SK-MEL-5 (cell line): ENCODE results near the gene ENHO. TPM values are rescaled to one million over a fixed set of nuclear protein-coding genes. Genes with fewer than 3 reads are reported as not detected.
A peak's percentile ranks its signal among the peaks of the same experiment; 100 is the strongest.

ENCODE experiments used
- DNase-seq: peaks from one replicate; pipeline ENCODE4 v3.0.0-alpha.2; 2016; ENCODE audit warnings: low read depth, low spot score
- in situ Hi-C: cut with HindIII; loops from 2 replicates; pipeline ENCODE4 v1.10.0; 2016; ENCODE audit warnings: low sequenced_read_pairs, high pct_unique_total_duplicates, low pct_unique_long_range_greater_than_20kb
- polyA plus RNA-seq, 2 experiments: library from polyadenylated mRNA; depleted of rRNA; stranded (reverse); fragments of >200 nt; gene quantifications; 2 replicates each; pipeline ENCODE4 v1.2.3, GENCODE V29; 2015
- total RNA-seq: library from RNA; depleted of rRNA; stranded (reverse); fragments of >200 nt; shearing (Covaris generic); gene quantifications from 2 replicates; pipeline ENCODE4 v1.2.3, GENCODE V29; 2014; rRNA removed

ENHO gene
- 0.43 and 0.92 TPM in 2 replicates for total RNA-seq
- 0.47 and 1.0 TPM in 2 replicates for polyA plus RNA-seq (2015; cell fraction: cytosol; rRNA removed)
- not detected in 2 replicates for polyA plus RNA-seq (2015; cell fraction: nucleus; rRNA removed)

DNA sequence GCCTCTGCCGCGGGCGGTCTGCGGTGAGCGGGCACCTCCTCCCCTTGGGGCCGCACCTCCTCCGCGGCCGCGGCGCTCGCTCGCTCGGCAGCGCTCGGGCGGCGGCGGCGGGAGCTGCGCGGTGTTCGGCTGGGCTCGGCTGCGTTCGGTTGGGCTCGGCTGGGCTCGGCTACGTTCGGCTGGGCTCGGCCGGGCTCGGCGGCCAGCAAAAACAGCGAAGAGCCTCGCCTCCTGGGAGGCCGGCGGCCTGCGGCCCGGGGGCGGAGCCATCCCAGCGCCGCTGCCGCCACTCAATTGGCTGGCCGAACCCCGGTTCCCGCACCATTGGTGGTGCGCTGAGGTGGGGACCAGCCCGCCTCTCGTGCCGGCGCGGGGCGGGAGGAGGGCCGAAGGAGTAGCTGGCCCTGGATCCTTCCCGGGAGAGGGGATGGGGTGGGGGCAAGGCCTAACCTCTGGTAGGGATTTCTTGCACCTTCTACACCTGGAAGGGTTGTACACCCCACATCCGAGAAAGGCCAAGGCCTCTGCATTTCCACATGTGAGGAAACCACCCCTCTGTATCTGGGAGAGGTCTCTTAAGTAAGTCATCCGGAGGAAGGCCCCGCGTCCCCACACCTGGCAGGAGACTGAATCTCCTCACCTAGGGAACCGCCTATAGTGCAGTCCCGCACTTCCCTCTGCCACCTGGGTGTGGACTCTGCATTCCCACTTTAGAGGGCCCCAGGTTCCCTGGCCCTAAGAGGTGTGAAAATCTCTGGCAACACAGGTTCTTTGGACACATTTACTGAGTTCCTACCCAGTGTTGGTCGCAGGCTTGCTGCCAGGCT lies at the start of gene ENHO:
Gene ENHO, minus strand, starts transcription at position 20 of the 827 bp plus-strand sequence. CDS start 1,295 bp downstream, outside the sequence.
- in situ Hi-C loops = no loop called here

DNA sequence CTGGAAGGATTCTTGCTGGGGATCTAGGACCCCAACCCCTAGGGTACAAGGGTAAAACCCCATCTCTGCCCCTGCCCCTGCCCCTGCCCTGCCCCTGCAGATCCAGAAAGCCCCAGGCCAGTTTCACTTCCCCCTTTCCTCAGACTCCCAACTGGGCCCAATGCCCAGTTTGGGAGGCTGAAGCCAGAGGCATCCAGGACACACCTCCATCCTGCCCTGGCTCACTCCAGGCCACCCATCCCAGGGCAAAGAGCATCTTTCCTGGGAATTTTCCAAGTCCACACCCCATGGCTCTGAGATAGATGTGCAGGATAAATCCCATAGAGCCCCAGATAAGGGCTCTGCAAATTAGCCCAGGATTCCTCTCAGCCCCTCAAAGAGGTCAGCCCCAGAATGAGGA lies 49.3 kb upstream of the ENHO start:
- in situ Hi-C loops = no loop called here
- no peak for DNase-seq

More for the DNA sequence above, at the start of gene ENHO:
- DNase-seq = peak; percentile 78

DNA sequence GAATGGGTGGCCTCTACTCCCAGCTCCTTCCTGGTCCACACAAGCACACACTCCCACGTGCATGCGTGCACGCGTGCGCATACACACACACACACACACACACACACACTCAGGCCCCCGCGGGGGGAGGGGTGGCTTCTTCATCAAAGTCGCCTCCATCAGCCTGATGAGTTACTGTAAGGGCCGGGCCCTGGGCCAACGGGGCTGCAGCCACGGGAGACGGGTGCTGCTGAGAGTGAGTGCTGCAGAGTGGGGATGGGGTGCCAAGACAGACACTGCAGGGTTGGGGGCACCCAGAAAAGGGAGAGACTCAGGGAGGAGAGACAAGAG lies 48.7 kb upstream of the ENHO start:
- DNase-seq = no peak
- in situ Hi-C loops = no loop called here

DNA sequence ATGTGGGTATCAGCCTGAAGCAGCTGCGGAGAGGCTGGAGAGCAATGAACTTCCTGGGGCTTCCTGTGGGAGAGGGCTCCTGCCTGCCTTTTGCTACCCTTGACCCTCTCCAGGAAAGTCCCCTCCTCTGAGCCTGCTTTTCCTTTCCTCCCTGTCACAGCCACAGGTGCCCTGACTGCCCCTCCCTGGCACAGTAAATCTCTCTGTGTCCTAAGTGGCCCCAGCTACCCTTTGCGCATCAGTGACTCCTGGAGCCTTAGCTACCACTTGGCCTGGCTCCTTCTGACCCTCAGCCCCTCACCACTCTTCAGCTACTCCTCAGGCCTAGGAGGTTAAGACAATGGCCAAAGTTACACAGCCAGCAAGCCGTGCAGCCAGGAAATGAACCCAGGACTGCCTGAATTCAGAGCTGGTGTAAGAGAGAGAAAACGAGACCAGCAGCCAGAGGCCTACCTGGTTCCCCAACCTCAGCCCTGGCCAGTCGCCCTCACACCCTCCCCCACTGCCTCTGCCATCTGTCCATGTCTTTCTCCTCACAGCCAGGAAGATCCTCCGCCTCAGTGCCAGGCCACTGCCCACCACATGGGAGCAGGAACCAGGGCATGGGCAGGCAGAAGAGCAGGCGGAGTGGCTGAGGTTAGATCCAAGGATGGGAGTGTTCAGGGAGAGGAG lies 48.2 kb upstream of the ENHO start:
- in situ Hi-C loops = no loop called here
- DNase-seq = no peak

DNA sequence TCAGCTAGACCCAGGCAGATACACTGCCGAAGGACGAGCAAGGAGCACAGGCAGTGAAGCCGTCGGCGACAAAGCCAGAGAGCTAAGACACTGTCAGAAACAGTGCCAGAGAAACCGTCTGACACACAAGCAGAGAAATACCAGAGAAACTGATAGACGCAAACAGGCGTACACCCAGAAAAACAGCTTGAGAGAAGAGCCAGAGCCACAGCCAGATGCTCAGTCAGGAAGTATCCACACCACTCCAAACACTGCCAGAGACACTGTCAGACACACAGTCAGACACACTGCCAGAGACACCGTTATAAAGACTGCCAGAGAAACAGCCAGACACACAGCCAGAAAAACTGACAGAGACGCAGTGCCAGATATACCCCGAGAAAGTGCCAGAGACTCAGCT lies 47.6 kb upstream of the ENHO start:
- DNase-seq = no peak
- in situ Hi-C loops = no loop called here

DNA sequence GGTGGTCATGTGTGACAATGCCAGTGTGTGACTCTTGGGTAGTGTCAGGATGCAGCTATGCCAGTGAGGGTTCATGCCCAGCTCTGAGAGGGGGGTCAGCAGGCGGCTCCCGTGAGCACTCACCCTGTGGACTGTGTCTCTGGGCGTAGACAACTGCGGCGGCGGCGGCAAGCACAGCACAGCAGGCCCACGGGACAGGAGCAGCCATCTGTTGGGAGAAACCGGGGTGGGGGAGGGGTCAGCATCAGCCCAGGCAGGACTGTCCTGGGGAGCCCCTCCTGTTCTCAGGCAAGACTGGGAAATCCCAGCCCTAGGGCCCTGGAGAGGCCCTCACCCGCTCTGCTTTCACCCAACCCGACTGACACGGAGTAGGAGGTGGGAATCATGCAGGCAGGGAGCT lies 46.0 kb upstream of the ENHO start:
- no peak for DNase-seq
- in situ Hi-C loops = no loop called here

DNA sequence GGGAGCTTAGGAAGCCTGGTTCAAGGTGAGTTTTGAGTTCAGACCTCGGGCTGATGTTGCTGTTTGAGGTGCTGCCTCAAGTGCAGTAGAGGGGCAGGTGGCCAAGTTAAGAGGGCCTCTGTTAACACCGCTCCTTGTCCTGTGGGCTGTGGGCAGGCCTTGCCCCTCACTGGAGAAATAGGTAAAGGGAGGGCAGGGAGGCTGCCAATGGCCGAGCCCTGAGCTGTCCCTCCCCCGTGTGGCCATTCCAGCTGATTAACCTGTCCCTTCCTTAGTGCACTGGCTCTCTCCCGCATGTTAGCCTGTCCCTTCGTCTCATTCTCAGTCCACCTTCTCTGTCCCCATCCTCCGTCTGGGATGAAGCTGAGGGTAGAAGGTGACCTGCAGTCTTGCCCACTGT lies 45.3 kb upstream of the ENHO start:
- DNase-seq = no peak

DNA sequence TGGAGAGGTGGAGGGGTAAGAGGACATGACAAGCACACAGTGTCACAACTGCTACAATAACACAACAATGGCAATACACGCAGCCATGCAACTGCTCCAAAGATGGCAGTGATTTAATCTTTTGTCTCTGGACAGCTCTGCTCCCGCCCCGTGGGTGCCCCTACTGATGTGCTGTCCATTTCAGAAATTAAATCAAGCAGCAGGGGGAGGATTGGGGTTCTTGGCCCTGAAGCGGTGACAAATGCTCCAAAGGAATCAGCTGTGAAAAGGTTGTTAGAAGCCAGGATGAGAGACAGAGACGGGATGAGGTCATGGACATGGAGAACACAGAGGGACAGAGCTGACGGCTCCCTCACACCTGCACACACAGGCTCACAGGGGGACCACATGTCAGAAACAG lies 44.2 kb upstream of the ENHO start:
- DNase-seq = no peak
- in situ Hi-C loops = no loop called here

More for the DNA sequence above, 45.3 kb upstream of the ENHO start:
- in situ Hi-C loops = no loop called here

DNA sequence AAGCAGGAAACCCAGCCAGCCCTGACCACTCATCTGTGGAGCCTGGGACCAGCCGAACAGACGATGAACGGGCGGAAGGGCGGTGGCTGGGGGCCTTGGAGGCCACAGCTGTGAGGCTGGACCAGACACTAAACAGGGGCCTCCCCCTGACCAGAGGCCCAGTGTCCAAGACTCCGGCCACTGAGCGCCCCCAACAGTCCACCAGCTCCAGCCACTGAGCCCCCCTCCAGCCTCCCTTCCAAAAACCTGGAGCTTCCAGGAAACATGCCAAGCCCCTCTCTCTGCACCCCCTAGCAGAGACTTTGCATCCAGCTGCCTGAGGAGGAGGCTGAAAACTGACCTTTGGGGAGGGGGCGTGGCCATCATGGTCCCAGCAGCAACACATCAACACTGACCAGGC lies 43.5 kb upstream of the ENHO start:
- in situ Hi-C loops = no loop called here
- no peak for DNase-seq

DNA sequence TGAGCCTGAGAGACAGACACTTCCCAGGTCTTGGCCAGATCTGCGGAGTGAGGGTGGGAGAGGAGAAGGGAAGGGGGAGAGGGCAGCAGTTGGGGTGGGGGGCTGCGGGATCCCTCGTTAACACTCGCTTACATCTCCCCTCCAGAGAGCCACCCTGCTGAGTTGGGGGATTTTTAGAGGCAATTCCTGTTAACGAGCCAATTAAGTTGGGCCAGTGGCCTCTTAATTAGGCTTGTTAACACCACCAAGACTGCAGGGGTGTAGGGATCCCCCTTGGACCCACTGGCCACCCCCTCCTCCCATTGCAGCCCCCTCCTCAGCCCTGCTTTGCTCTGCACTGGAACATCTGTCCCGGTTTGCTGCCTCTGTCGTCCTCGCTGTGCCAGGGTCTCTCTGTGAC lies 43.1 kb upstream of the ENHO start:
- DNase-seq = no peak

DNA sequence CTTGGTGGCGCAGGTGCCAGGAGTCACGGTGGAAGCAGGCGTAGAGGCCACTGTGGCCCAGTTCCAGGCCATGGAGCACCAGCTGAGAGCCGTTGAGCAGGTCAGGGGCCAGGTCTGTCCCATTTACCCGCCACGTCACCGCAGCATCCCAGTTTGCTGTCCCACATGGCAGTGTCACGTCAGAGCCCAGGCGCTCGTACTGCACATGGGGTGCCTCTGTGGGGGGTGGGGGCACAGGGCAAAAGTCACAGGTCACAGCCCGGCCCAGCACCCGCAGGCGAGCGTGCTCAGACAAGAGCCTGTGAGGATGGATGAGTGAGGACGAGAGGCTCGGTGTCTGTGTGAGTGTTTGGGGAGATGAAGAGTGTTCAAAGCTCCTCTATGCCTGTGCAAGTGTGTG lies 41.8 kb upstream of the ENHO start:
- in situ Hi-C loops = no loop called here

More for the DNA sequence above, 43.1 kb upstream of the ENHO start:
- in situ Hi-C loops = no loop called here

DNA sequence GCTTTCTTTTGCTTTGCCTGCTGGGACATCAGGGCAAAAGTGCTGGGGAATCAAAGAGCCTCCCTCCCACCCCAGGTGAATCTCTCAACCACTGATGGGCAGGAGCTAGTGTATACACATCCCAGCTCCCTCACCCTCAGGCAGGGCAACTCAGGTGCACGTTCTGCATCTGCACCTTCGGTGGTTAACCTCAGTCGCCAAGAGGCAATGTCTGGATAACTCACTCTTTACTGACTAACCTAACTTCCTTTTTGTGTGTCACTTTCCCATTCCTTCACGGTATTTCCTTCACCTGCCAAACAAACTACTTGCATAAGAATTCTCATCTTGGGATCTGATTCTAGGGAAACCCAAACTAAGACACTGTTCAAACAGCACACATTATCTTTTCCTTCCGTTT lies 40.5 kb upstream of the ENHO start:
- DNase-seq = no peak
- in situ Hi-C loops = no loop called here

More for the DNA sequence above, 41.8 kb upstream of the ENHO start:
- DNase-seq = no peak

DNA sequence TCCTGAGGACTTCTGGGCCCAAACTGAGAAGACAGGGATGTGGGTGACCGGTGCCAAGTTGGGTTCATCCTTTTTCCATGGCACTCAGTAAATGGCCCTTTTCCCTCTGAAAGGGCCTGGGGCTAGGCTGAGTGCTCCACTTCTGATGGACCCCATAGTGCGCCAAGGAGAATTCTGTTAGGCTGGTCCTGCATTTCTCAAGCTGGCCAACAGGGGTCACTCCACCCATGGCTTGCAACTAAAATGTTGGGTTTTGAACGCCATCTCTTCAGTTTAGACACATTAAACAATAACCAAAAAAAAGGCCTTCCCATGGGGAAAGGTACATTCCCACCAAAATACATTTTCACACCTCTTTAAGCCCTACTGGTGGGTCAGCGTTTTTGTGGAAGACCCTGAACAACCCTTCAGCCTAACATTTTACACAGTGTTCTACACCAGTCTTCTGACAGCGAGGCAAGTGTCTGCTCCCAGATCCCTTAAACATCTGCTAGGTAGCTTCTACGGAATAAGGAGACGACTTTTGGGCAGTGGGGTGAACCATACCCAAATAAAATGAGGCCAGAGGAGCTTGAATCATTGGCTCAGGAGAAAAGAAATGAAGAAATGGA lies 39.5 kb upstream of the ENHO start:
- in situ Hi-C loops = no loop called here
- peak; percentile 17 for DNase-seq

DNA sequence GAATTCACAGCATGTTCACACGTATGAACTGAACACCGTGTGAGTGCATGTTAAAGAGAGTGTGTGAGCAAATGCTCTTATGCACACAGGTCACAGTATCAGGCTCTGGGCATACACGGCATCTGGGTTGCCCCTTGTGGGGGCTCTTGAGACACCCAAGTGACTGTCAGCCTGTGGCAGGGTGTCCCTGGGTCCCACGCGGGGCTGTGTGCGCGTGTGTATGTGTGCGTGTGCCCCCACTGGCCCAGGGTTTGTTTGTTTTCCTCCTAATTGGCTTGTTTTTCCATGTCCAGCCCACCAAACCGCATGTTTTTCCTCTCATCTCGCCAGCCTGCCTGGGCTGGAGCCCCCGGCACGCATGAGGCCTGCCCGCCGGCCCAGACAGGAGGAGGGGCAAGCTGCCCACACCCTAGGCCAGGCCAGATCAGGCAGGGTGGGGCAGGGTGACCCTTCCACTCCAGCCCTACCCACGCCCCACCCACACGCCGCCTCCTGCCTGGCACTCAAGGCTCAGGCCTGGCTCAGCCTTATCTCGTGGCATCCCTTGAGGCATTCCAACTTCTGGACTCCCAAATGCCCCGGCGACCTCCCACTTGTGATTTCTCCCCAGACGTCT lies 37.9 kb upstream of the ENHO start:
- no peak for DNase-seq
- in situ Hi-C loops = no loop called here

DNA sequence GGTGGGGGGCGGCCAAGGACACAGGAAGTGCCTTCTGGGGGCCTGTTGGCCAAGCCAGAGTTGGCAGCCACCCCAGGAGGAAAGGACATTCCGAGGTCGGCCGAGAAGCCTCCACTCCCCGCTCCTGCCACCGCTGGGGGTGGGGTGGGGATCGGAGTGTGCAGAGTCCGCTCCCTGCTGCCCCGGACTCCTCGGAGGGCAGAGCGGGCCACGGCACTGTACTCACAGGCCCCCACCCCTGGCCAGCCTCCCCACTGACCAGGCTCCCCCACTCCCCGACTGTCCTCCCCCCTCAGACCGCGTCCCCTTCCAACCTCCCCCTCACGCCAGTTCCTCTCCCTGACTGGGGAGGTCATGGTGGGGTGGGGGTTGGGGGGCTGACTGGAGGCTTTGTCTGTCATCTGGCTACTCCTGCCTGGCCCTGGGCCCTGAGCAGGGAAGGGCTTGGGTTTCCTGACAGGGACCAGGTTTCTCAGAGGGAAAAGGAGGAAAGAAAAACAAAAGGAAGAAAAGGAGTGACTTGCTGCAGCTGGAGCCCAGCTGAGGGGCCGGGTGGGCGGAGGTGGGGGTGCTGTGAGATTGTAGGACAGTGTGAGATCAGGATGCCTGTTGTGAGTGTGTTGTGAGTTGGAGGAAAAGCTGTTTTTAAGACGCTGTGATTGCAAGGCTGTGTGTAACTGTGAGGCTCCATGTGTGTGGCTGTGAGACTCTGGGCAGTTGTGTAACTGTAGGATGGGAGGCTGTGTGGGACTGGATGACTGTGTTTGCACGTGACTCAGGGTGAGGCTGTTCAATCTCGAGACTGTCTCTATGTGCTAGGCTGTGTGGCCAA lies 37.0 kb upstream of the ENHO start:
- in situ Hi-C loops = no loop called here

DNA sequence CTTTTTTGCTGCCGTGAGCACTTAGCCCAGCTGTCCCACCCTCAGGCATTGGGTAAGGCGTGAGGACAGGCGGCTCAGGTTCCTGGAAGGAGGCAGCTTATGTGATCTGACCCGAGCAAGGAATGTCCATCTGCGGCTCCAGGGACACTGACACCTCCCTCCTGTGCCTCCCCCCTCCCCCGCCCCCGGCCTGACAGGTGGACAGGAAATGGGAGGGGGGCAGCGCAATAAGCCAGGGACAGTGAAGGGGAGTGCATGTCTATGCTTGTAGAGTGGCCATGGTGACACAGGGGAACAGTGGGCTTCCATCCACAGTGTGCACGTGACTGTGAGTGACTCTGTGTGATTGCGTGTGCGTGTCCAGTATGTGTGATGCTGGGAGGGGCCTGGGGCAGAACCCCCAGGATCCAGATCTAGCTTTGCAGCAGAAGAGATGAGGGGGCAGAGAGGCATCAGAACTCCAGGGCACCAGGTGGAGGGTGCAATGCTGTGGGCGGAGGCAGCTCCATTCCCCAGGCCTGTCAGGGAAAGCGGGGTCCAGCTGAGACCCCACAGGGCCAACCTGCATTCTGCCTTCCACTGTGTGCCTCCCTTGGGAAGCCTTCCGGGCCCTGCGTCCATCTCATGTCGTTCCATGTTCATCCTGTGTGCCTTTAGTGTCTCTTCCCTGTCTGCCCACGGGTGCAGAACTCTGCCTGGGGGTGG lies 36.3 kb upstream of the ENHO start:
- in situ Hi-C loops = no loop called here

More for the DNA sequence above, 37.0 kb upstream of the ENHO start:
- peak; percentile 16 for DNase-seq

DNA sequence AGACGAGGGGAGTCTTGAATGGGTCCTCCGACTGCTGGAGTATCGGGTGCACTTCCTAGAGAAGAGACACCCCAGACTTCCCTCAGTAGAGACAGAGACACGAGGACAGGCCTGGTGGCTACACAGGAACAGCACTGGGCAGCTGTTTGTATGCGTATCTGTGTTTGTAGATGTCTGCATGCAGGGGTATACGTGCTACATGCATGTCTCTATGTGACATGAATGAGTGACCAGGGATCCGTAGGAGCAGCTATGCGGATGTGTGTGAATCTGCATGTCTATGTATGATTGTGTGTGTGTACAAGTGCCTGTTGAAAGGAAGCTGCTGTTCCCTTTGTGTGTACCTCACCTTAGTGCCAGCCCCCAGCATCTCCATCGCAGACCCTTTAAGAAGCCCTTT lies 35.6 kb upstream of the ENHO start:
- DNase-seq = no peak
- in situ Hi-C loops = no loop called here

More for the DNA sequence above, 36.3 kb upstream of the ENHO start:
- DNase-seq = no peak
